MCF 10A (cell line): ENCODE measurements around the gene GP9. TPM values are rescaled to one million over a fixed set of nuclear protein-coding genes. Genes with fewer than 3 reads are reported as not detected.

ENCODE experiments used
- BruUV-seq: library from RNA; stranded (reverse); fragments of 400-500 nt; replicated peaks from 2 replicates; lab custom pipeline; 2021; lab: Mats Ljungman, UMichigan
- CTCF ChIA-PET: fragments of 300-600 bp; sonication (Branson Sonifier 250); formaldehyde crosslinking; extraction: SDS; loops from one replicate; lab custom pipeline; 2021; ENCODE audit warnings: antibody characterized with exemption, inconsistent platforms; lab: Yijun Ruan, JAX
- POLR2A ChIA-PET: fragments of 300-600, 350-650 bp; sonication (Branson Sonifier 250); formaldehyde crosslinking; extraction: SDS; loops from one replicate; lab custom pipeline; 2020; ENCODE audit warnings: antibody characterized with exemption, inconsistent platforms; lab: Yijun Ruan, JAX
- DNase-seq: peaks from one replicate; pipeline ENCODE4 v3.0.0-alpha.2; 2018; ENCODE audit not compliant: unreplicated experiment
- H3K27ac Mint-ChIP-seq: one replicate; pipeline ENCODE4 v1.8.0; 2022; ENCODE audit warnings: mild to moderate bottlenecking, low read depth, mixed read lengths; ENCODE audit not compliant: unreplicated experiment
- H3K27me3 Mint-ChIP-seq: one replicate; pipeline ENCODE4 v1.8.0; 2022; ENCODE audit warnings: mixed read lengths; ENCODE audit not compliant: insufficient read depth, unreplicated experiment
- H3K36me3 Mint-ChIP-seq: one replicate; pipeline ENCODE4 v1.8.0; 2022; ENCODE audit warnings: mild to moderate bottlenecking, moderate library complexity, mixed read lengths; ENCODE audit not compliant: insufficient read depth, unreplicated experiment
- H3K4me1 Mint-ChIP-seq: one replicate; pipeline ENCODE4 v1.8.0; 2022; ENCODE audit warnings: mixed read lengths; ENCODE audit not compliant: insufficient read depth, unreplicated experiment
- H3K4me3 Mint-ChIP-seq: one replicate; pipeline ENCODE4 v1.8.0; 2022; ENCODE audit warnings: mild to moderate bottlenecking, moderate library complexity, mixed read lengths; ENCODE audit not compliant: unreplicated experiment
- H3K9me3 Mint-ChIP-seq: one replicate; pipeline ENCODE4 v1.8.0; 2022; ENCODE audit warnings: mixed read lengths; ENCODE audit not compliant: unreplicated experiment
- intact Hi-C: fragments of 100-400 bp; cut with micrococcal nuclease; formaldehyde crosslinking; loops from 2 replicates; pipeline ENCODE4 v1.14.1; 2022
- total RNA-seq: library from RNA; stranded (reverse); gene quantifications from 2 replicates; pipeline ENCODE4 v1.2.3, GENCODE V29; 2022
- TF ChIP-seq, protein P1 (sequence below): fragments of 200-600 bp; IDR thresholded peaks from one replicate; pipeline ENCODE4 v1.8.0; 2022; ENCODE audit warnings: antibody characterized with exemption, mild to moderate bottlenecking; ENCODE audit not compliant: unreplicated experiment

Gene GP9
- total RNA-seq, 1 experiment from 2014 or later, result not detected

DNA sequence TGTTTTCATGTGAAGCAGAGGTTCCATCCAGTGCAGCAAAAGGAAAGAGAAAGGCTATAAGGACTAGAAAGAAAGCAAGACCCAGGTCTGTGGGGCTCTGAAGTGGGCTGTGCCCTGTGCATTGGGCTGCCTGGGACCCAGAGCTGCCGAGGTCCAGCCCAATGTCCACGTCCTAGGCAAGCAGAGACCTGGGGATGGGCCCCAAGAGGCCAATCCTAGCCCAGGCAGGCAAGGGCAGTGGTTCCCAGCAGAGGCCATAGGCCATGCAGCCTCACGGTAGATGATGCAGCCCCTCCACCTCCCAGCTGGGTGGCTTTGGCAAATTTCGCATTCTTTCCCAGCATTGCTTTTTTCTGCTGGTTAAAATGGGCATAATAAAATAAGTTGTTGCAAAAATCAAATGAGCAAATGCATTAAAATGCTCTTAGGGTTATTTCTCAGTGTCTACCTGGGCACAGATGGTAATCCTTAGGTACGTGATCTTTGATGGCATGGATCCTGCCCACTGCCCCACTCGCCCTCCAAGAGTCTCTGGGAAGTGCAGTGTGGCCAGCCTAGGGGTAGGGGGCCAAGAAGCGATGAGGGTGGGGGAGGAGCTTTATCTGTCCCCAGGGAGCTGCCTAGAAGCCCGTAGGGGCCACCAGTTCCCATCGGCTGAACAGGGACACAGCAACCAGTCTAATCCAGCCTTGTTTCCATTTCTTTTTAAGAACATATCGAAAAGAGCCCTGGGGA is 22.3 kb upstream of the GP9 start:
- peaks cover 8% of the 10 kb centered on the region for H3K36me3 Mint-ChIP-seq
- no peaks in the 10 kb centered on the region for H3K4me1 Mint-ChIP-seq
- no TSS peak for BruUV-seq
- CTCF ChIA-PET, result interaction anchor here (0.6 to 3.9 kb wide), 4 partner anchors 10 to 22 kb away, joined by 4 to 22 read pairs (median 5); no protein-coding TSS in a partner anchor
- H3K9me3 Mint-ChIP-seq, result no peaks in the 10 kb centered on the region
- H3K4me3 Mint-ChIP-seq, result no peak overlapping the region
- no peak overlapping the region for H3K27ac Mint-ChIP-seq
- POLR2A ChIA-PET, result no interaction called here
- DNase-seq, result no peak
- peaks cover 11% of the 10 kb centered on the region for H3K27me3 Mint-ChIP-seq
- intact Hi-C loops, result no loop called here
- TF ChIP-seq, protein P1, sequence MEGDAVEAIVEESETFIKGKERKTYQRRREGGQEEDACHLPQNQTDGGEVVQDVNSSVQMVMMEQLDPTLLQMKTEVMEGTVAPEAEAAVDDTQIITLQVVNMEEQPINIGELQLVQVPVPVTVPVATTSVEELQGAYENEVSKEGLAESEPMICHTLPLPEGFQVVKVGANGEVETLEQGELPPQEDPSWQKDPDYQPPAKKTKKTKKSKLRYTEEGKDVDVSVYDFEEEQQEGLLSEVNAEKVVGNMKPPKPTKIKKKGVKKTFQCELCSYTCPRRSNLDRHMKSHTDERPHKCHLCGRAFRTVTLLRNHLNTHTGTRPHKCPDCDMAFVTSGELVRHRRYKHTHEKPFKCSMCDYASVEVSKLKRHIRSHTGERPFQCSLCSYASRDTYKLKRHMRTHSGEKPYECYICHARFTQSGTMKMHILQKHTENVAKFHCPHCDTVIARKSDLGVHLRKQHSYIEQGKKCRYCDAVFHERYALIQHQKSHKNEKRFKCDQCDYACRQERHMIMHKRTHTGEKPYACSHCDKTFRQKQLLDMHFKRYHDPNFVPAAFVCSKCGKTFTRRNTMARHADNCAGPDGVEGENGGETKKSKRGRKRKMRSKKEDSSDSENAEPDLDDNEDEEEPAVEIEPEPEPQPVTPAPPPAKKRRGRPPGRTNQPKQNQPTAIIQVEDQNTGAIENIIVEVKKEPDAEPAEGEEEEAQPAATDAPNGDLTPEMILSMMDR, result no peak

- H3K4me3 Mint-ChIP-seq, result no peak overlapping the region
- H3K27me3 Mint-ChIP-seq, result peaks cover 12% of the 10 kb centered on the region
- ChIA-PET POLR2A (interaction anchor here (0.8 kb wide), 1 partner anchor 81 kb away, joined by 3 read pairs; no protein-coding TSS in a partner anchor), CTCF (interaction anchor here (0.6 to 3.9 kb wide), 3 partner anchors 12 to 70 kb away, joined by 3 to 22 read pairs (median 3); no protein-coding TSS in a partner anchor)
- no TSS peak for BruUV-seq
- H3K27ac Mint-ChIP-seq, result no peak overlapping the region
- TF ChIP-seq, protein P1, result no peak
- peak; percentile 40 for DNase-seq
- H3K4me1 Mint-ChIP-seq, result no peaks in the 10 kb centered on the region
- intact Hi-C loops, result no loop called here
- H3K36me3 Mint-ChIP-seq, result peaks cover 6% of the 10 kb centered on the region
- no peaks in the 10 kb centered on the region for H3K9me3 Mint-ChIP-seq
Measured at GRCh38 chr3:129039271-129040038, 21.1 kb upstream of the GP9 start.

GRCh38 chr3:129040039-129040336 is 20.6 kb upstream of the GP9 start:
- Mint-ChIP-seq H3K4me3 (no peak overlapping the region), H3K27me3 (peaks cover 12% of the 10 kb centered on the region), H3K9me3 (no peaks in the 10 kb centered on the region), H3K27ac (no peak overlapping the region), H3K4me1 (no peaks in the 10 kb centered on the region), H3K36me3 (peaks cover 6% of the 10 kb centered on the region)
- intact Hi-C loops, result no loop called here
- ChIA-PET CTCF (interaction anchor here (1.2 to 3.9 kb wide), 2 partner anchors 13 to 70 kb away, joined by 3 to 22 read pairs; no protein-coding TSS in a partner anchor), POLR2A (interaction anchor here (0.7 to 0.8 kb wide), 2 partner anchors 30 to 80 kb away, joined by 3 read pairs; no protein-coding TSS in a partner anchor)
- DNase-seq, result no peak
- BruUV-seq, result no TSS peak
- TF ChIP-seq, protein P1, result no peak
